ENCODE measurements around the gene UGT1A10.
"Not testable (repeated sequence)": the region's sequence is repeated elsewhere in the genome, so short reads cannot be mapped to it uniquely, and the experiment has no call there.

Gene UGT1A10

DNA sequence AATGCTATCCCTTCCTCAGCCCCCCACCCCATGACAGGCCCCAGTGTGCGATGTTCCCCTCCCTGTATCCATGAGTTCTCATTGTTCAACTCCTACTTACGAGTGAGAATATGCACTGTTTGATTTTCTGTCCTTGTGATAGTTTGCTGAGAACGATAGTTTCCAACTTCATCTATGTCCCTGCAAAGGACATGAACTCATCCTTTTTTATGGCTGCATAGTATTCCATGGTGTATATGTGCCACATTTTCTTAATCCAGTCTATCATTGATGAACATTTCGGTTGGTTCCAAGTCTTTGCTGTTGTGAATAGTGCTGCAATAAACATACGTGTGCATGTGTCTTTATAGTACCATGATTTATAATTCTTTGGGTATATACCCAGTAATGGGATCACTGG, 14.4 kb upstream of the UGT1A10 start:
- H3K27me3 ChIP-seq (replicated peaks in 2 of 5; ENCODE audit: control insufficient read depth in 4 of 5, insufficient read depth in 5 of 5, low read length in 4 of 5); H3K36me3 ChIP-seq (ENCODE audit: control insufficient read depth in 4 of 4, insufficient read depth in 4 of 4, low read length in 3 of 4); POLR2A ChIA-PET; H3K4me3 ChIP-seq (ENCODE audit: control insufficient read depth in 1 of 7, extremely low read depth in 1 of 7, insufficient read depth in 4 of 7, low read depth in 2 of 7, low read length in 6 of 7); H3K4me1 ChIP-seq (ENCODE audit: control extremely low read depth in 1 of 4, control insufficient read depth in 4 of 4, insufficient read depth in 4 of 4, low read length in 3 of 4); H3K27ac ChIP-seq (ENCODE audit: insufficient read depth in 1 of 2, low read depth in 1 of 2, low read length in 2 of 2, poor library complexity in 1 of 2, severe bottlenecking in 2 of 2); DNase-seq; H3K9me3 ChIP-seq (ENCODE audit: control extremely low read depth in 1 of 5, control insufficient read depth in 4 of 5, insufficient read depth in 2 of 5, low read depth in 1 of 5, low read length in 4 of 5); CTCF ChIA-PET: not testable (repeated sequence)
- WGBS (ENCODE audit: insufficient coverage): 92% methylated on average over 2 of the region's 5 CpGs

DNA sequence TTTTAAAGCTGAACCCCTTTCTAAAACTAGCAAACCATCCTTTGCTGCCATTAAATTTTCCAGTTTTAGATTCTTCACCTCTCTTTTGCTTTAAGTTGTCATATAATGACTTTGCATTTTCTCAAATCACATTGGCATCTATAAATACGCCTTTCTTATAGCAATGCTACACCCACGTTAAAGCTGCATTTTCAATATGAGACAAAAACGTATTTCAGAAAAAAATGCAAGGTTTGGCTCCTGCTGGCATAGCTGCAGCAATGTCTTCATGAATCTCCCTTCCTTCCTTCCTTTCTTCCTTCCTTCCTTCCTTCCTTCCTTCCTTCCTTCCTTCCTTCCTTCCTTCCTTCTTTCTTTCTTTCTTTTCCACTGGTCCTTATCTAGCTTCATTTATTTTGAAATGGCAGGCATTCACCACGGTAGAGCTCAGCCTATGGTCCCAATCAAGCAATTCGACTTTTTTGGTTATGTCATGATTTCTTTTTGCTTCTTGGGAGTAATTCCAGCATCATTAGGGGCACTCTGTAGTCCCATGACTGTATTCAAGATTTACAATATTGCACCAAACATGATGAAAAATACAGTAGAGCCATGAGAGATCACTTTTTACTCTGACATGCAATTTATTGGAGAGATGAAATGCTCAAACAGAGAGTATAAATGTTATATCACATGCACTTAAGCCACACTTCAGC, 8.8 kb upstream of the UGT1A10 start:
- DNase-seq: no peak
- no peaks in the 10 kb centered on the region for H3K27me3 ChIP-seq (replicated peaks in 2 of 5; ENCODE audit: control insufficient read depth in 4 of 5, insufficient read depth in 5 of 5, low read length in 4 of 5)
- no peak overlapping the region for H3K4me3 ChIP-seq (ENCODE audit: control insufficient read depth in 1 of 7, extremely low read depth in 1 of 7, insufficient read depth in 4 of 7, low read depth in 2 of 7, low read length in 6 of 7)
- H3K4me1 ChIP-seq (ENCODE audit: control extremely low read depth in 1 of 4, control insufficient read depth in 4 of 4, insufficient read depth in 4 of 4, low read length in 3 of 4): no peaks in the 10 kb centered on the region
- POLR2A ChIA-PET: no interaction called here
- WGBS (ENCODE audit: insufficient coverage): 77% methylated on average over 4 of the region's 5 CpGs
- no peak overlapping the region for H3K27ac ChIP-seq (ENCODE audit: insufficient read depth in 1 of 2, low read depth in 1 of 2, low read length in 2 of 2, poor library complexity in 1 of 2, severe bottlenecking in 2 of 2)
- H3K36me3 ChIP-seq (ENCODE audit: control insufficient read depth in 4 of 4, insufficient read depth in 4 of 4, low read length in 3 of 4): no peaks in the 10 kb centered on the region
- peaks cover 0 to 24% (median 4%) of the 10 kb centered on the region in 5 experiments for H3K9me3 ChIP-seq (ENCODE audit: control extremely low read depth in 1 of 5, control insufficient read depth in 4 of 5, insufficient read depth in 2 of 5, low read depth in 1 of 5, low read length in 4 of 5)
- CTCF ChIA-PET: no interaction called here

GRCh38 chr2:233638836-233639235, 2.6 kb downstream of the UGT1A10 start:
- H3K27me3 ChIP-seq (replicated peaks in 2 of 5; ENCODE audit: control insufficient read depth in 4 of 5, insufficient read depth in 5 of 5, low read length in 4 of 5): no peaks in the 10 kb centered on the region
- no peak for DNase-seq
- H3K9me3 ChIP-seq (ENCODE audit: control extremely low read depth in 1 of 5, control insufficient read depth in 4 of 5, insufficient read depth in 2 of 5, low read depth in 1 of 5, low read length in 4 of 5): peaks cover 0 to 9% (median 2%) of the 10 kb centered on the region in 5 experiments
- H3K27ac ChIP-seq (ENCODE audit: insufficient read depth in 1 of 2, low read depth in 1 of 2, low read length in 2 of 2, poor library complexity in 1 of 2, severe bottlenecking in 2 of 2): no peak overlapping the region
- ChIA-PET POLR2A (no interaction called here), CTCF (no interaction called here)
- WGBS (ENCODE audit: insufficient coverage): 100% methylated on average over 1 of the region's 5 CpGs
- H3K36me3 ChIP-seq (ENCODE audit: control insufficient read depth in 4 of 4, insufficient read depth in 4 of 4, low read length in 3 of 4): no peaks in the 10 kb centered on the region
- H3K4me1 ChIP-seq (ENCODE audit: control extremely low read depth in 1 of 4, control insufficient read depth in 4 of 4, insufficient read depth in 4 of 4, low read length in 3 of 4): no peaks in the 10 kb centered on the region
- no peak overlapping the region for H3K4me3 ChIP-seq (ENCODE audit: control insufficient read depth in 1 of 7, extremely low read depth in 1 of 7, insufficient read depth in 4 of 7, low read depth in 2 of 7, low read length in 6 of 7)

- Histone ChIP-seq H3K27ac (ENCODE audit: insufficient read depth in 1 of 2, low read depth in 1 of 2, low read length in 2 of 2, poor library complexity in 1 of 2, severe bottlenecking in 2 of 2) (no peak overlapping the region), H3K9me3 (ENCODE audit: control extremely low read depth in 1 of 5, control insufficient read depth in 4 of 5, insufficient read depth in 2 of 5, low read depth in 1 of 5, low read length in 4 of 5) (peaks cover 0 to 10% (median 2%) of the 10 kb centered on the region in 5 experiments), H3K36me3 (ENCODE audit: control insufficient read depth in 4 of 4, insufficient read depth in 4 of 4, low read length in 3 of 4) (no peaks in the 10 kb centered on the region), H3K27me3 (replicated peaks in 2 of 5; ENCODE audit: control insufficient read depth in 4 of 5, insufficient read depth in 5 of 5, low read length in 4 of 5) (no peaks in the 10 kb centered on the region), H3K4me1 (ENCODE audit: control extremely low read depth in 1 of 4, control insufficient read depth in 4 of 4, insufficient read depth in 4 of 4, low read length in 3 of 4) (no peaks in the 10 kb centered on the region), H3K4me3 (ENCODE audit: control insufficient read depth in 1 of 7, extremely low read depth in 1 of 7, insufficient read depth in 4 of 7, low read depth in 2 of 7, low read length in 6 of 7) (no peak overlapping the region)
- POLR2A ChIA-PET: no interaction called here
- DNase-seq: no peak
- CTCF ChIA-PET: no interaction called here
These were observed 3.6 kb downstream of the UGT1A10 start for GRCh38 chr2:233639860-233640259.

- H3K4me3 ChIP-seq (ENCODE audit: control insufficient read depth in 1 of 7, extremely low read depth in 1 of 7, insufficient read depth in 4 of 7, low read depth in 2 of 7, low read length in 6 of 7): no peak overlapping the region
- H3K27ac ChIP-seq (ENCODE audit: insufficient read depth in 1 of 2, low read depth in 1 of 2, low read length in 2 of 2, poor library complexity in 1 of 2, severe bottlenecking in 2 of 2): no peak overlapping the region
- POLR2A ChIA-PET: no interaction called here
- no peak for DNase-seq
- H3K27me3 ChIP-seq (replicated peaks in 2 of 5; ENCODE audit: control insufficient read depth in 4 of 5, insufficient read depth in 5 of 5, low read length in 4 of 5): no peaks in the 10 kb centered on the region
- peaks cover 0 to 20% (median 10%) of the 10 kb centered on the region in 5 experiments for H3K9me3 ChIP-seq (ENCODE audit: control extremely low read depth in 1 of 5, control insufficient read depth in 4 of 5, insufficient read depth in 2 of 5, low read depth in 1 of 5, low read length in 4 of 5)
- H3K36me3 ChIP-seq (ENCODE audit: control insufficient read depth in 4 of 4, insufficient read depth in 4 of 4, low read length in 3 of 4): no peaks in the 10 kb centered on the region
- WGBS (ENCODE audit: insufficient coverage): 100% methylated on average over 1 of the region's 1 CpG
- no peaks in the 10 kb centered on the region for H3K4me1 ChIP-seq (ENCODE audit: control extremely low read depth in 1 of 4, control insufficient read depth in 4 of 4, insufficient read depth in 4 of 4, low read length in 3 of 4)
- CTCF ChIA-PET: no interaction called here
These were observed 6.9 kb downstream of the UGT1A10 start for GRCh38 chr2:233643128-233643527.

GRCh38 chr2:233646033-233646432, 9.8 kb downstream of the UGT1A10 start:
- H3K4me3 ChIP-seq (ENCODE audit: control insufficient read depth in 1 of 7, extremely low read depth in 1 of 7, insufficient read depth in 4 of 7, low read depth in 2 of 7, low read length in 6 of 7); POLR2A ChIA-PET; H3K36me3 ChIP-seq (ENCODE audit: control insufficient read depth in 4 of 4, insufficient read depth in 4 of 4, low read length in 3 of 4); DNase-seq; H3K27ac ChIP-seq (ENCODE audit: insufficient read depth in 1 of 2, low read depth in 1 of 2, low read length in 2 of 2, poor library complexity in 1 of 2, severe bottlenecking in 2 of 2); H3K27me3 ChIP-seq (replicated peaks in 2 of 5; ENCODE audit: control insufficient read depth in 4 of 5, insufficient read depth in 5 of 5, low read length in 4 of 5); H3K4me1 ChIP-seq (ENCODE audit: control extremely low read depth in 1 of 4, control insufficient read depth in 4 of 4, insufficient read depth in 4 of 4, low read length in 3 of 4); CTCF ChIA-PET: not testable (repeated sequence)
- peaks cover 0 to 20% (median 11%) of the 10 kb centered on the region in 5 experiments for H3K9me3 ChIP-seq (ENCODE audit: control extremely low read depth in 1 of 5, control insufficient read depth in 4 of 5, insufficient read depth in 2 of 5, low read depth in 1 of 5, low read length in 4 of 5)
- WGBS (ENCODE audit: insufficient coverage): 94% methylated on average over 3 of the region's 3 CpGs

- WGBS (ENCODE audit: insufficient coverage): 79% methylated on average over 2 of the region's 4 CpGs
These were observed 14.7 kb downstream of the UGT1A10 start for GRCh38 chr2:233650981-233651380.

More at GRCh38 chr2:233650981-233651380, 14.7 kb downstream of the UGT1A10 start:
- H3K27me3 ChIP-seq (replicated peaks in 2 of 5; ENCODE audit: control insufficient read depth in 4 of 5, insufficient read depth in 5 of 5, low read length in 4 of 5): no peaks in the 10 kb centered on the region
- H3K4me1 ChIP-seq (ENCODE audit: control extremely low read depth in 1 of 4, control insufficient read depth in 4 of 4, insufficient read depth in 4 of 4, low read length in 3 of 4): no peaks in the 10 kb centered on the region
- no peak for DNase-seq
- H3K4me3 ChIP-seq (ENCODE audit: control insufficient read depth in 1 of 7, extremely low read depth in 1 of 7, insufficient read depth in 4 of 7, low read depth in 2 of 7, low read length in 6 of 7): no peak overlapping the region
- ChIA-PET POLR2A (no interaction called here), CTCF (no interaction called here)
- no peaks in the 10 kb centered on the region for H3K36me3 ChIP-seq (ENCODE audit: control insufficient read depth in 4 of 4, insufficient read depth in 4 of 4, low read length in 3 of 4)
- H3K27ac ChIP-seq (ENCODE audit: insufficient read depth in 1 of 2, low read depth in 1 of 2, low read length in 2 of 2, poor library complexity in 1 of 2, severe bottlenecking in 2 of 2): no peak overlapping the region
- peaks cover 0 to 5% (median under 1%) of the 10 kb centered on the region in 5 experiments for H3K9me3 ChIP-seq (ENCODE audit: control extremely low read depth in 1 of 5, control insufficient read depth in 4 of 5, insufficient read depth in 2 of 5, low read depth in 1 of 5, low read length in 4 of 5)

Data from common myeloid progenitor, CD34-positive (primary cell).